ENCODE data around the gene GRM5.

GRM5 gene

GRCh38 chr11:88701816-88702215 lies 364.0 kb downstream of the GRM5 start:
- no peak overlapping the region for H3K27ac ChIP-seq
- no peaks in the 10 kb centered on the region for H3K27me3 ChIP-seq (ENCODE audit: control insufficient read depth, insufficient read depth, low read length)
- no peak overlapping the region for H2AFZ ChIP-seq
- H3K9ac ChIP-seq, result no peak overlapping the region
- no peaks in the 10 kb centered on the region for H3K9me3 ChIP-seq (ENCODE audit: control insufficient read depth, low read length)
- TF ChIP-seq, protein P1, sequence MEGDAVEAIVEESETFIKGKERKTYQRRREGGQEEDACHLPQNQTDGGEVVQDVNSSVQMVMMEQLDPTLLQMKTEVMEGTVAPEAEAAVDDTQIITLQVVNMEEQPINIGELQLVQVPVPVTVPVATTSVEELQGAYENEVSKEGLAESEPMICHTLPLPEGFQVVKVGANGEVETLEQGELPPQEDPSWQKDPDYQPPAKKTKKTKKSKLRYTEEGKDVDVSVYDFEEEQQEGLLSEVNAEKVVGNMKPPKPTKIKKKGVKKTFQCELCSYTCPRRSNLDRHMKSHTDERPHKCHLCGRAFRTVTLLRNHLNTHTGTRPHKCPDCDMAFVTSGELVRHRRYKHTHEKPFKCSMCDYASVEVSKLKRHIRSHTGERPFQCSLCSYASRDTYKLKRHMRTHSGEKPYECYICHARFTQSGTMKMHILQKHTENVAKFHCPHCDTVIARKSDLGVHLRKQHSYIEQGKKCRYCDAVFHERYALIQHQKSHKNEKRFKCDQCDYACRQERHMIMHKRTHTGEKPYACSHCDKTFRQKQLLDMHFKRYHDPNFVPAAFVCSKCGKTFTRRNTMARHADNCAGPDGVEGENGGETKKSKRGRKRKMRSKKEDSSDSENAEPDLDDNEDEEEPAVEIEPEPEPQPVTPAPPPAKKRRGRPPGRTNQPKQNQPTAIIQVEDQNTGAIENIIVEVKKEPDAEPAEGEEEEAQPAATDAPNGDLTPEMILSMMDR (IDR thresholded peaks at IDR 0.05), result no peak
- no peaks in the 10 kb centered on the region for H3K79me2 ChIP-seq
- H3K4me3 ChIP-seq (ENCODE audit: low read depth, low read length), result no peak overlapping the region
- no peak overlapping the region for H3K4me2 ChIP-seq (ENCODE audit: low read length)
- H3K4me1 ChIP-seq, result no peaks in the 10 kb centered on the region
- H3K36me3 ChIP-seq (ENCODE audit: control insufficient read depth, insufficient read depth, low read length), result no peaks in the 10 kb centered on the region

GRCh38 chr11:88697139-88697538 lies 368.6 kb downstream of the GRM5 start:
- Histone ChIP-seq H3K36me3 (ENCODE audit: control insufficient read depth, insufficient read depth, low read length) (no peaks in the 10 kb centered on the region), H3K4me3 (ENCODE audit: low read depth, low read length) (no peak overlapping the region), H3K9me3 (ENCODE audit: control insufficient read depth, low read length) (no peaks in the 10 kb centered on the region), H3K9ac (no peak overlapping the region), H3K27ac (no peak overlapping the region), H3K4me1 (no peaks in the 10 kb centered on the region), H3K27me3 (ENCODE audit: control insufficient read depth, insufficient read depth, low read length) (no peaks in the 10 kb centered on the region), H2AFZ (no peak overlapping the region), H3K4me2 (ENCODE audit: low read length) (no peak overlapping the region), H3K79me2 (no peaks in the 10 kb centered on the region)
- TF ChIP-seq, protein P1 (IDR thresholded peaks at IDR 0.05), result no peak

DNA sequence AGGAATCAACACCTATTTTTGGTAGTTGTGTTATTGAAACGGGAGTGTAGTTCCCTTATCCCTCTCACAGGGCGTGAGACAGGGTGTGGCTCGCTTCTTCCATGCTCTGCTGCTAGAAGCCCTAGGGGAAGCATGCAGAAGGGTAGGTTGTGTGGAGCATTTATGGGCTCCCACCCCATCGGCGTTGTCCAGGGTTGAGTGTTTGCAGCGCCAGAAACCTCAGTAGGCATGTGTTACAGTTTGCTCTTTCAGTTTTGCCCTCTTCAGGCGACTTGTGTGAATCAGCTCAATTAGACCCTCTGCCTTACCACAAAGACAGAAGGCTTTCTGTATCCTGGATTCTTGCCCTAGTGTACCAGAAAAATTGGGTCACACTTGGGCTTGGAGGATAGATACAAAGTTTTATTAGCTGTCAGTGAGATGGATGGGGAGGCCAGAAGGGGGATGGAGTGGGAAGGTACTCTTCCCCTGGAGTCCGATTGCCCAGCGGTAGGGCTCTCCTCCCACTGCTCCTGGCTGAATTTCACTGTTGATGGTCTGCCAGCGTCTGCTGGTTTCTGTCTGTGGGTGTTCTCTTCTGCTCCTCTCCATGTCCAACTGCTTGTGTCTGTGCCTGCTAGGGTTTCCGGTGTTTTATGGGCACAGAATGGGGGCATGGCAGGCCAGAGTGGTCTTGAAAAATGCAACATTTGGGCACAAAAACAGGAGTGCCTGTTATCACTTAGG lies 369.9 kb downstream of the GRM5 start:
- no peak overlapping the region for H3K4me2 ChIP-seq (ENCODE audit: low read length)
- no peak overlapping the region for H3K9ac ChIP-seq
- H3K79me2 ChIP-seq, result no peaks in the 10 kb centered on the region
- H3K36me3 ChIP-seq (ENCODE audit: control insufficient read depth, insufficient read depth, low read length), result no peaks in the 10 kb centered on the region
- H3K27me3 ChIP-seq (ENCODE audit: control insufficient read depth, insufficient read depth, low read length), result no peaks in the 10 kb centered on the region
- no peak overlapping the region for H2AFZ ChIP-seq
- H3K4me1 ChIP-seq, result no peaks in the 10 kb centered on the region
- TF ChIP-seq, protein P1 (IDR thresholded peaks at IDR 0.05), result no peak
- H3K27ac ChIP-seq, result no peak overlapping the region
- no peak overlapping the region for H3K4me3 ChIP-seq (ENCODE audit: low read depth, low read length)
- no peaks in the 10 kb centered on the region for H3K9me3 ChIP-seq (ENCODE audit: control insufficient read depth, low read length)

DNA sequence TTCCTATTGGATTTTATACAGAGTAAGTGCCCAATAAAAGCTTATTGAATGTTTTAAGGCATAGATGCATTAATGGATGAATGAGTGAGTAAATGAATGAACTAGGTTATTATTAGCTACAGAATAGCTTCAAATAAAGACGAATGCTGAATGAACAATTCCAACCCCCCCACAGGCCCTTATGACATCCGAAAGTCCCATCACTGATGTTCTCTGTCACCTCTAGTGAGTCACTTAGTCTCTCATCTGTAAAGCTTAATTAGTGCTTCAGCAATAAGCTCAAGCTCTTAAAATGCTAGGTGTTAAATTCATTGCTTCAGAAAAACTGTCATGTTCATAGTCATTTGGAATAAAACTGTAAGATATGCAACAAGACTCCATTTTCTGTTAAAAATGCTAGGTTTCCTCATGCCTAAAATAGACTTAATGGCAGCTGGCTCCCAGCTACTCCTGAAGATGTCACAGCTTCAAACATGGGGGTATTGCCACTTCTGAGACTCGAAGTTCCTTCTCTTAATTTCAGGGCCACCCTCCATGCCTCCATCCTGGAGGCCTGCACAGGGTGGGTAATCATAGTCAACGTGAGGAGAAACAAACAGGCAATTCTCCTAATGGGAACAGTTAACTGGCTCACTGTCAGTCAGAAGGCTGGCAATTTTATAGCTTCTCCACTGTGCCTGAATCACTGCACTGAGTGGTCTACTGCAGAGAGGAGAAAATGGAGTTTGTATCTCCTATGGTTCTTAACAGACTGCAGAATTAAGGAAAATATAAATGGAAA lies 373.3 kb downstream of the GRM5 start:
- H3K4me2 ChIP-seq (ENCODE audit: low read length), result no peak overlapping the region
- TF ChIP-seq, protein P1 (IDR thresholded peaks at IDR 0.05), result no peak
- H3K4me3 ChIP-seq (ENCODE audit: low read depth, low read length), result no peak overlapping the region
- H3K4me1 ChIP-seq, result no peaks in the 10 kb centered on the region
- no peak overlapping the region for H3K27ac ChIP-seq
- no peaks in the 10 kb centered on the region for H3K9me3 ChIP-seq (ENCODE audit: control insufficient read depth, low read length)
- H3K79me2 ChIP-seq, result no peaks in the 10 kb centered on the region
- no peak overlapping the region for H2AFZ ChIP-seq
- H3K36me3 ChIP-seq (ENCODE audit: control insufficient read depth, insufficient read depth, low read length), result no peaks in the 10 kb centered on the region
- H3K9ac ChIP-seq, result no peak overlapping the region
- no peaks in the 10 kb centered on the region for H3K27me3 ChIP-seq (ENCODE audit: control insufficient read depth, insufficient read depth, low read length)

Measured in parathyroid adenoma (tissue), 2 donors.